Cardiac fibroblast (primary cell): Measurements from ENCODE around the gene MAP3K10.
"Not testable (repeated sequence)": the region's sequence is repeated elsewhere in the genome, so short reads cannot be mapped to it uniquely, and the experiment has no call there.

Experiments used
- DNase-seq, 2 donors: peaks; one replicate each; pipeline versions ENCODE4 v3.0.0 to v3.0.0-alpha.2; 2010; ENCODE audit warnings: low read depth in 2 of 2
- H3K4me3 ChIP-seq, 2 donors: replicated peaks in 1 of 2; 1 replicate in 1 of 2; 2 replicates in 1 of 2; pipeline ENCODE4 v1.5.1; 2011; ENCODE audit warnings: low read depth in 2 of 2, low read length in 2 of 2, mild to moderate bottlenecking in 2 of 2, moderate library complexity in 1 of 2
- CTCF ChIP-seq: IDR thresholded peaks from one replicate; pipeline ENCODE4 v1.5.1; 2011; ENCODE audit warnings: low read depth, mild to moderate bottlenecking, low read length, inconsistent platforms

The MAP3K10 gene

GRCh38 chr19:40159744-40160143 is 31.5 kb upstream of the MAP3K10 start:
- H3K4me3 ChIP-seq: no peak overlapping the region
- DNase-seq: no peak
- no peak for TF ChIP-seq CTCF

GRCh38 chr19:40162104-40162503 is 29.1 kb upstream of the MAP3K10 start:
- DNase-seq: no peak
- TF ChIP-seq CTCF: no peak
- H3K4me3 ChIP-seq: no peak overlapping the region

DNA sequence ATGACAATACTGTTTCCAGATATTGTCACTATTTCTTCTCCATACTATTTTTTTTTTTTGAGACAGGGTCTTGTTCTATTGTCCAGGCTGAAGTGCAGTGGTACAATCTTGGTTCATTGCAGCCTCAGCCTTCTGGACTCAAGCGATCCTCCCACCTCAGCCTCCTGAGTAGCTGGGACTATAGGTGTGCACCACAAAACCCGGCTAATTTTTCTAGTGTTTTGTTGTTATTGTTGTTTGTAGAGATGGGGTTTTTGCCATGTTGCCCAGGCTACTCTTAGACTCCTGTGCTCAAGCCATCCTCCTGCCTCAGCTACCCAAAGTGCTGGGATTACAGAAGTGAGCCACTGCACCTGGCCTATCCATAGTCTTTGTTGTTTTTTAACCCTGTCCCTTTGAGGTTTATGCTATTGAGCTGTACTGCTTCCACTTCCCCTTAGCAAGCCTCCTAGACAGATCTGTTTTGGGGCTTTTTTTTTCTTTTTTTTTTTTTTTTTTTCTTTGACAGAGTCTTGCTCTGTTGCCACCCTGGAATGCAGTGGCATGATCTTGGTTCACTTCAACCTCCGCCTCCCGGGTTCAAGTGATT is 27.6 kb upstream of the MAP3K10 start:
- DNase-seq: no peak
- no peak for TF ChIP-seq CTCF
- no peak overlapping the region for H3K4me3 ChIP-seq

GRCh38 chr19:40165362-40165937 is 25.8 kb upstream of the MAP3K10 start:
- no peak overlapping the region for H3K4me3 ChIP-seq
- peak; percentile 85 for TF ChIP-seq CTCF
- peak; percentile 42 to 44 for DNase-seq

DNA sequence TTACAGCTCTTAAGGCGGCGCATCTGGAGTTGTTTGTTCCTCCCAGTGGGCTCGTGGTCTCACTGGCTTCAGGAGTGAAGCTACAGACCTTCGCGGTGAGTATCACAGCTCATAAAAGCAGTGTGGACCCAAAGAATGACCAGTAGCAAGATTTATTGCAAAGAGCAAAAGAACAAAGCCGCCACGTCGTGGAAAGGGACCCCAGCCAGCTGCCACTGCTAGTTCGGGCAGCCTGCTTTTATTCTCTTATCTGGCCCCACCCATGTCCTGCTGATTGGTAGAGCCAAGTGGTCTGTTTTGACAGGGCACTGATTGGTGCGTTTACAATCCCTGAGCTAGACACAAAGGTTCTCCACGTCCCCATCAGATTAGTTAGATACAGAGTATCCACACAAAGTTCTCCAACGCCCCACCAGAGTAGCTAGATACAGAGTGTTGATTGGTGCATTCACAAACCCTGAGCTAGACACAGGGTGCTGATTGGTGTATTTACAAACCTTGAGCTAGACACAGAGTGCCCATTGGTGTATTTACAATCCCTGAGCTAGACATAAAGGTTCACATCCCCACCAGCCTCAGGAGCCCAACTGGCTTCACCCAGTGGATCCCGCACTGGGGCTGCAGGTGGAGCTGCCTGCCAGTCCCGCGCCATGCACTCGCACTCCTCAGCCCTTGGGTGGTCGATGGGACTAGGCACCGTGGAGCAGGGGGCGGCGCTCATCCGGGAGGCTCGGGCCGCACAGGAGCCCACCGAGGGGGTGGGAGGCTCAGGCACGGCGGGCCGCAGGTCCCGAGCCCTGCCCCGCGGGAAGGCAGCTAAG is 21.5 kb upstream of the MAP3K10 start:
- H3K4me3 ChIP-seq: not testable (repeated sequence)

DNA sequence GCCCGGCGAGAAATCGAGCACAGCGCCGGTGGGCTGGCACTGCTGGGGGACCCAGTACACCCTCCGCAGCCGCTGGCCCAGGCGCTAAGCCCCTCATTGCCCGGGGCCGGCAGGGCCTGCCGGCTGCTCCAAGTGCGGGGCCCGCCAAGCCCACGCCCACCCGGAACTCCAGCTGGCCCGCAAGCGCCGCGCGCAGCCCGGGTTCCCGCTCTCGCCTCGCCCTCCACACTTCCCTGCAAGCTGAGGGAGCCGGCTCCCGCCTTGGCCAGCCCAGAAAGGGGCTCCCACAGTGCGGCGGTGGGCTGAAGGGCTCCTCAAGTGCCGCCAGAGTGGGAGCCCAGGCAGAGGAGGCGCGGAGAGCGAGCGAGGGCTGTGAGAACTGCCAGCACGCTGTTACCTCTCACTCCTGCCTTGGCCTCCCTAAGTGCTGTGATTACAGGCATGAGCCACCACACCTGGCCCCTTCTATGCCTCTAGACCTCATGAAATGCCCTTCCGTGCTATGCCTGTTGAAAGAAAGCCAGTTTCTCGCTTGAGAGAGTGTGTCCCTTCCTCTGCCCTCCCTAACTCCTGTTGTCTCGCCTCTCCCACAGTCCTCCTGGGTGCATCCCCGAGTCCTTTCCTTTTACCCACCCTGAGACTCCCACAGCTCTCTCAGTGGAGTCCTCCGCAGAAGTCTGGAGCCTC is 20.8 kb upstream of the MAP3K10 start:
- not testable (repeated sequence) for DNase-seq, H3K4me3 ChIP-seq

More for the DNA sequence above, 21.5 kb upstream of the MAP3K10 start:
- not testable (repeated sequence) for DNase-seq

- not testable (repeated sequence) for H3K4me3 ChIP-seq, DNase-seq
These were observed 19.9 kb upstream of the MAP3K10 start for GRCh38 chr19:40171293-40171692.

DNA sequence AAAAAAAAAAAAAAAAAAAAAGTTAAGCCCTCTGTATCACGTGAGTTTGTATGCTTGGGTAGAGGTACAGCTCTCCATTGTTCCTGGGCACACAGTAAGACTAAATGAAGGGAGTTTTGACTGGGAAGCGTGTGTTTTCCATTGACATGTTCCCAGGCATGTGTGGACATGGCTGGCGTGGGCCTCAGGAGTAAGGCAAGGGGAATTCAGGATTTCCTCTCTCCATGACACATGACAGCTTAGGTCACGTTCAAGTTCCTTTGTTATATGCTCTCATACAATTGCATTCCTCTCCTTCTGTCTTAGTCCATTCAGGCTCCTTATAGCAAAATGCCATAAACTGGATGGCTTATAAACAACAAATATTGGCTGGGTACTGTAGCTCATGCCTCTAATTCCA is 17.1 kb upstream of the MAP3K10 start:
- no peak for DNase-seq
- H3K4me3 ChIP-seq: no peak overlapping the region
- TF ChIP-seq CTCF: no peak
